ENCODE results near the gene SERPINE1. TPM values are rescaled to one million over a fixed set of nuclear protein-coding genes. Genes with fewer than 3 reads are reported as not detected.
A peak's percentile ranks its signal among the peaks of the same experiment; 100 is the strongest.

The SERPINE1 gene
- total and polyA plus RNA-seq, 2 of the 13 experiments (the other 11 are each of a cell fraction or from before 2014, with no cell fraction given): 21.2 to 1,576 TPM

- peak; percentile 49; the same call in 1 of the 2 replicates for TF ChIP-seq MIXL1 (CRISPR knock-in tag; IDR thresholded peaks at IDR 0.05)
- TF ChIP-seq, protein P1, sequence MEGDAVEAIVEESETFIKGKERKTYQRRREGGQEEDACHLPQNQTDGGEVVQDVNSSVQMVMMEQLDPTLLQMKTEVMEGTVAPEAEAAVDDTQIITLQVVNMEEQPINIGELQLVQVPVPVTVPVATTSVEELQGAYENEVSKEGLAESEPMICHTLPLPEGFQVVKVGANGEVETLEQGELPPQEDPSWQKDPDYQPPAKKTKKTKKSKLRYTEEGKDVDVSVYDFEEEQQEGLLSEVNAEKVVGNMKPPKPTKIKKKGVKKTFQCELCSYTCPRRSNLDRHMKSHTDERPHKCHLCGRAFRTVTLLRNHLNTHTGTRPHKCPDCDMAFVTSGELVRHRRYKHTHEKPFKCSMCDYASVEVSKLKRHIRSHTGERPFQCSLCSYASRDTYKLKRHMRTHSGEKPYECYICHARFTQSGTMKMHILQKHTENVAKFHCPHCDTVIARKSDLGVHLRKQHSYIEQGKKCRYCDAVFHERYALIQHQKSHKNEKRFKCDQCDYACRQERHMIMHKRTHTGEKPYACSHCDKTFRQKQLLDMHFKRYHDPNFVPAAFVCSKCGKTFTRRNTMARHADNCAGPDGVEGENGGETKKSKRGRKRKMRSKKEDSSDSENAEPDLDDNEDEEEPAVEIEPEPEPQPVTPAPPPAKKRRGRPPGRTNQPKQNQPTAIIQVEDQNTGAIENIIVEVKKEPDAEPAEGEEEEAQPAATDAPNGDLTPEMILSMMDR (CRISPR knock-in tag; IDR thresholded peaks at IDR 0.05): no peak
- TF ChIP-seq, protein P2, sequence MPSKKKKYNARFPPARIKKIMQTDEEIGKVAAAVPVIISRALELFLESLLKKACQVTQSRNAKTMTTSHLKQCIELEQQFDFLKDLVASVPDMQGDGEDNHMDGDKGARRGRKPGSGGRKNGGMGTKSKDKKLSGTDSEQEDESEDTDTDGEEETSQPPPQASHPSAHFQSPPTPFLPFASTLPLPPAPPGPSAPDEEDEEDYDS (CRISPR knock-in tag; IDR thresholded peaks at IDR 0.05): peak; percentile 61; the same call in 1 of the 2 replicates
- TF ChIP-seq, protein P3, sequence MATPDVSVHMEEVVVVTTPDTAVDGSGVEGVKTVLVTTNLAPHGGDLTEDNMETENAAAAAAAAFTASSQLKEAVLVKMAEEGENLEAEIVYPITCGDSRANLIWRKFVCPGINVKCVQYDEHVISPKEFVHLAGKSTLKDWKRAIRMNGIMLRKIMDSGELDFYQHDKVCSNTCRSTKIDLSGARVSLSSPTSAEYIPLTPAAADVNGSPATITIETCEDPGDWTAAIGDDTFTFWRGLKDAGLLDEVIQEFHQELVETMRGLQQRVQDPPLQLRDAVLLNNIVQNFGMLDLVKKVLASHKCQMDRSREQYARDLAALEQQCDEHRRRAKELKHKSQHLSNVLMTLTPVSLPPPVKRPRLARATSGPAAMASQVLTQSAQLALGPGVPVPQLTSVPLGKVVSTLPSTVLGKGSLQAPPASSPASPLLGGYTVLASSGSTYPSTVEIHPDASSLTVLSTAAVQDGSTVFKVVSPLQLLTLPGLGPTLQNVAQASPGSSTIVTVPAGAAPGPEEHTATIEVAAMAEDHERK (CRISPR knock-in tag; IDR thresholded peaks at IDR 0.05; ENCODE audit: low read depth): no peak
- TF ChIP-seq, protein P4, sequence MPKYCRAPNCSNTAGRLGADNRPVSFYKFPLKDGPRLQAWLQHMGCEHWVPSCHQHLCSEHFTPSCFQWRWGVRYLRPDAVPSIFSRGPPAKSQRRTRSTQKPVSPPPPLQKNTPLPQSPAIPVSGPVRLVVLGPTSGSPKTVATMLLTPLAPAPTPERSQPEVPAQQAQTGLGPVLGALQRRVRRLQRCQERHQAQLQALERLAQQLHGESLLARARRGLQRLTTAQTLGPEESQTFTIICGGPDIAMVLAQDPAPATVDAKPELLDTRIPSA (CRISPR knock-in tag; IDR thresholded peaks at IDR 0.05; ENCODE audit: borderline replicate concordance): no peak
- TF ChIP-seq ZNF777 (CRISPR knock-in tag; IDR thresholded peaks at IDR 0.05): no peak
- TF ChIP-seq NFKBIZ (CRISPR knock-in tag; IDR thresholded peaks at IDR 0.05): 0 out of 2 replicates have a peak, but pooled peaks have one; percentile 23
- no peak for TF ChIP-seq MED13 (CRISPR knock-in tag; IDR thresholded peaks at IDR 0.05)
- TF ChIP-seq AKAP8 (CRISPR knock-in tag; IDR thresholded peaks at IDR 0.05): no peak
- no peak for TF ChIP-seq ZNF318 (CRISPR knock-in tag; IDR thresholded peaks at IDR 0.05)
- TF ChIP-seq ZNF577 (CRISPR knock-in tag; IDR thresholded peaks at IDR 0.05; ENCODE audit: borderline replicate concordance, low read depth): no peak
- TF ChIP-seq ZNF496 (CRISPR knock-in tag; IDR thresholded peaks at IDR 0.05; ENCODE audit: insufficient replicate concordance): no peak
- no peak; the same call in 1 of the 2 replicates for TF ChIP-seq ZNF572 (CRISPR knock-in tag; IDR thresholded peaks at IDR 0.05)
- TF ChIP-seq ERF (CRISPR knock-in tag; IDR thresholded peaks at IDR 0.05): peak; percentile 84
- TF ChIP-seq PHF21A (CRISPR knock-in tag; IDR thresholded peaks at IDR 0.05): no peak; the same call in 1 of the 2 replicates
Measured at GRCh38 chr7:101124376-101125056, 2.4 kb upstream of the SERPINE1 start (continued).

Measured in HepG2 (cell line).